Tibial nerve (tissue), 4 donors: ENCODE measurements around the gene PTH1R. TPM values are rescaled to one million over a fixed set of nuclear protein-coding genes. Genes with fewer than 3 reads are reported as not detected.

ENCODE experiments used
- DNase-seq, 2 donors: peaks; one replicate each; pipeline ENCODE4 v3.0.0-alpha.2; 2019; ENCODE audit warnings: low spot score in 2 of 2
- H3K27ac ChIP-seq, 4 donors: fragments of 200-600 bp; sonication (generic) in 3 of 4; one replicate each; pipeline ENCODE4 v1.5.1; 2017 to 2019; ENCODE audit warnings: mild to moderate bottlenecking in 1 of 4
- H3K27me3 ChIP-seq, 2 donors: fragments of 200-600 bp; sonication (generic) in 1 of 2; one replicate each; pipeline versions ENCODE4 v1.5.1 to v1.6.0; 2017 to 2019
- H3K36me3 ChIP-seq, 3 donors: fragments of 200-600 bp; sonication (generic); one replicate each; pipeline ENCODE4 v1.5.1; 2018 to 2019
- H3K4me1 ChIP-seq, 4 donors: fragments of 200-600 bp; sonication (generic) in 3 of 4; one replicate each; pipeline ENCODE4 v1.5.1; 2017 to 2019
- H3K4me3 ChIP-seq, 4 donors: fragments of 200-600 bp; sonication (generic) in 3 of 4; one replicate each; pipeline ENCODE4 v1.5.1; 2017 to 2019; ENCODE audit warnings: mild to moderate bottlenecking in 1 of 4, moderate library complexity in 1 of 4
- H3K9me3 ChIP-seq, 4 donors: fragments of 200-600 bp; sonication (generic) in 3 of 4; one replicate each; pipeline ENCODE4 v1.5.1; 2017 to 2019
- CTCF ChIP-seq, 5 experiments: fragments of 200-600 bp in 3 of 5; fragments of 450-650 bp in 2 of 5; sonication (generic) in 3 of 5; IDR thresholded peaks; one replicate each; pipeline ENCODE4 v1.5.1; 2016 to 2019; ENCODE audit warnings: antibody characterized with exemption in 5 of 5, mild to moderate bottlenecking in 3 of 5, moderate library complexity in 2 of 5
- EP300 ChIP-seq, 2 donors: sonication (generic); formaldehyde crosslinking; IDR thresholded peaks; one replicate each; pipeline ENCODE4 v1.6.1; 2017; ENCODE audit warnings: antibody characterized with exemption in 2 of 2, mild to moderate bottlenecking in 1 of 2
- POLR2A ChIP-seq, 2 donors: fragments of 450-650 bp; IDR thresholded peaks; one replicate each; pipeline ENCODE4 v1.6.1; 2017; ENCODE audit warnings: antibody characterized with exemption in 2 of 2, mild to moderate bottlenecking in 2 of 2, moderate library complexity in 2 of 2
- WGBS, 2 donors: methylation state at CpG; one replicate each; pipeline ENCODE4 v1.1.5; 2018; 5-methylcytosine and 5-hydroxymethylcytosine counted together
- total RNA-seq, 4 donors: library from RNA; depleted of rRNA; stranded (reverse); fragments of >200 nt; gene quantifications; one replicate each; pipeline ENCODE4 v1.1.0, GENCODE V29; 2016

PTH1R gene
- total RNA-seq, 4 donors from 2014 or later: 8.1 to 14.3 (median 13.6) TPM

GRCh38 chr3:46882377-46883053 lies 5.0 kb downstream of the PTH1R start:
- TF ChIP-seq EP300 (IDR thresholded peaks at IDR 0.05) (no peak), POLR2A (IDR thresholded peaks at IDR 0.05) (no peak), CTCF (IDR thresholded peaks at IDR 0.05) (no peak)
- Histone ChIP-seq H3K4me3 (peak overlapping the region; percentile 45 to 81 (median 66)), H3K36me3 (no peaks in the 10 kb centered on the region), H3K9me3 (no peaks in the 10 kb centered on the region), H3K27ac (peak overlapping the region in 3 of 4 donors; percentile 75 to 83 (median 78)), H3K4me1 (peaks cover 0 to 35% (median 14%) of the 10 kb centered on the region in 4 donors), H3K27me3 (peaks cover 0 to 33% of the 10 kb centered on the region in 2 donors)
- 1 to 2% methylated on average over 50 to 65 of the region's 72 CpGs for WGBS, 2 donors
- DNase-seq: no peak

GRCh38 chr3:46883054-46883829 lies 5.7 kb downstream of the PTH1R start:
- H3K4me1 ChIP-seq: peaks cover 0 to 35% (median 14%) of the 10 kb centered on the region in 4 donors
- no peak for TF ChIP-seq POLR2A (IDR thresholded peaks at IDR 0.05)
- peak in 1 of 5 experiments; percentile 11 for TF ChIP-seq CTCF (IDR thresholded peaks at IDR 0.05)

GRCh38 chr3:46883830-46884185 lies 6.3 kb downstream of the PTH1R start:
- no peaks in the 10 kb centered on the region for H3K9me3 ChIP-seq
- H3K4me1 ChIP-seq: peaks cover 0 to 35% (median 14%) of the 10 kb centered on the region in 4 donors
- DNase-seq: no peak
- 66 to 70% methylated on average over 4 of the region's 4 CpGs for WGBS, 2 donors
- no peaks in the 10 kb centered on the region for H3K36me3 ChIP-seq
- no peak overlapping the region for H3K27ac ChIP-seq
- H3K4me3 ChIP-seq: peak overlapping the region; percentile 26 to 75 (median 50)
- peaks cover 0 to 33% of the 10 kb centered on the region in 2 donors for H3K27me3 ChIP-seq
- TF ChIP-seq EP300 (IDR thresholded peaks at IDR 0.05) (no peak), CTCF (IDR thresholded peaks at IDR 0.05) (no peak), POLR2A (IDR thresholded peaks at IDR 0.05) (no peak)

More at GRCh38 chr3:46883054-46883829, 5.7 kb downstream of the PTH1R start:
- peak overlapping the region in 3 of 4 donors; percentile 75 to 83 (median 78) for H3K27ac ChIP-seq
- 2 to 8% methylated on average over 22 to 42 of the region's 78 CpGs for WGBS, 2 donors
- no peak for DNase-seq
- H3K9me3 ChIP-seq: no peaks in the 10 kb centered on the region
- peak overlapping the region; percentile 45 to 81 (median 66) for H3K4me3 ChIP-seq
- H3K36me3 ChIP-seq: no peaks in the 10 kb centered on the region
- peaks cover 0 to 33% of the 10 kb centered on the region in 2 donors for H3K27me3 ChIP-seq

GRCh38 chr3:46884427-46884826 lies 6.9 kb downstream of the PTH1R start:
- Histone ChIP-seq H3K27ac (no peak overlapping the region), H3K9me3 (no peaks in the 10 kb centered on the region), H3K4me1 (peaks cover 0 to 30% (median 14%) of the 10 kb centered on the region in 4 donors), H3K4me3 (peak overlapping the region in 1 of 4 donors; percentile 75), H3K27me3 (peaks cover 0 to 33% of the 10 kb centered on the region in 2 donors), H3K36me3 (no peaks in the 10 kb centered on the region)
- 68 to 72% methylated on average over 5 of the region's 5 CpGs for WGBS, 2 donors
- DNase-seq: no peak
- no peak for TF ChIP-seq POLR2A (IDR thresholded peaks at IDR 0.05)

- Histone ChIP-seq H3K36me3 (no peaks in the 10 kb centered on the region), H3K27me3 (peaks cover 0 to 33% of the 10 kb centered on the region in 2 donors), H3K9me3 (no peaks in the 10 kb centered on the region), H3K27ac (no peak overlapping the region), H3K4me3 (no peak overlapping the region), H3K4me1 (peaks cover 0 to 30% (median 14%) of the 10 kb centered on the region in 4 donors)
- DNase-seq: no peak
- WGBS, 2 donors: 87 to 88% methylated on average over 7 of the region's 7 CpGs
- no peak for TF ChIP-seq CTCF (IDR thresholded peaks at IDR 0.05)
- no peak for TF ChIP-seq EP300 (IDR thresholded peaks at IDR 0.05)
- no peak for TF ChIP-seq POLR2A (IDR thresholded peaks at IDR 0.05)
These were observed 7.4 kb downstream of the PTH1R start for GRCh38 chr3:46884929-46885328.
